K562 treated with DMSO at 1 percent for 48 hours (cell line): ENCODE data around the gene NGDN. TPM values are rescaled to one million over a fixed set of nuclear protein-coding genes. Genes with fewer than 3 reads are reported as not detected.

Experiments used
- total RNA-seq: library from RNA; unstranded; fragments of 300-600 nt; gene quantifications from 2 replicates; pipeline ENCODE4 v1.2.3, GENCODE V29; 2022; ENCODE audit warnings: low replicate concordance; ENCODE audit errors: extremely low read depth

NGDN gene, protein sequence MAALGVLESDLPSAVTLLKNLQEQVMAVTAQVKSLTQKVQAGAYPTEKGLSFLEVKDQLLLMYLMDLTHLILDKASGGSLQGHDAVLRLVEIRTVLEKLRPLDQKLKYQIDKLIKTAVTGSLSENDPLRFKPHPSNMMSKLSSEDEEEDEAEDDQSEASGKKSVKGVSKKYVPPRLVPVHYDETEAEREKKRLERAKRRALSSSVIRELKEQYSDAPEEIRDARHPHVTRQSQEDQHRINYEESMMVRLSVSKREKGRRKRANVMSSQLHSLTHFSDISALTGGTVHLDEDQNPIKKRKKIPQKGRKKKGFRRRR
- not detected in 2 replicates for total RNA-seq

DNA sequence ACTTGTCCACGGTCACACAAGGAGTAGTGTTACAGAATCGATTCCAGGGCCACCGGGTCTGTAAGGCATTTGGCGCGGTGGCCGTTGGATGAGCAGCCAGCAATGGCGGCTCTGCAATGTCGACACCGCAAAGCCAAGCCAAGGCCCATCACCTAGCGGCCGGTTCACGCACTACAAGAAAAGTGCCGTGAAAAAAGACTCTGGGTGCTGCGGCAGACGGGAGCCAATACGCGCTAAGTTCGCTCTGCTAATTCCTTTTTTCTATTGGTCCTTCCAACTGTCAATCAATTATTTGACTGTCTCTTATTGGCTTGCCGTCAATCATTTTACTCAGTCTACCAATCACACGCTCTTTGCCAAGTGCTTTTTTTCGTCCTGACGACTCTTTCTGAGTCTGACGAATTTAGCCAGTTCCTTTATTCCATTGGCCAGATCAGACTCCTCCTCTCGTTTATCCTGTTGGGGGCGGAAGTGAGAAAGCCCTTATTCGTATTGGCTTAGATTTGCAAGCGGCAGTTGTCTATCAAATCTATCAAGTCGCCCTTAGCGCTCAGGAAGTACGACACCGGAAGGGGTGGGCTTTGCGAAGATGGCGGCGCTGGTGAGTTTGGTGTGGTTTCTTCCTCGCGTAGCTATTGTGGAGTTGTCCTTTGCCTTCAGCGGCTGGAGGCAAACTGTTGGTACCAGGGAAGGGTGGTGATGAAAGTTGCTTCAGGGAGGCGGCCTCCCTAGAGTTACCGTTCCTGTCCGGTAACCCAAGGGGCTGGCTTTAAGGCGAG, at the start of gene NGDN:
NGDN (plus strand) TSS at position 577 of the 779 bp plus-strand sequence; CDS start at position 590, 13 bp downstream.

DNA sequence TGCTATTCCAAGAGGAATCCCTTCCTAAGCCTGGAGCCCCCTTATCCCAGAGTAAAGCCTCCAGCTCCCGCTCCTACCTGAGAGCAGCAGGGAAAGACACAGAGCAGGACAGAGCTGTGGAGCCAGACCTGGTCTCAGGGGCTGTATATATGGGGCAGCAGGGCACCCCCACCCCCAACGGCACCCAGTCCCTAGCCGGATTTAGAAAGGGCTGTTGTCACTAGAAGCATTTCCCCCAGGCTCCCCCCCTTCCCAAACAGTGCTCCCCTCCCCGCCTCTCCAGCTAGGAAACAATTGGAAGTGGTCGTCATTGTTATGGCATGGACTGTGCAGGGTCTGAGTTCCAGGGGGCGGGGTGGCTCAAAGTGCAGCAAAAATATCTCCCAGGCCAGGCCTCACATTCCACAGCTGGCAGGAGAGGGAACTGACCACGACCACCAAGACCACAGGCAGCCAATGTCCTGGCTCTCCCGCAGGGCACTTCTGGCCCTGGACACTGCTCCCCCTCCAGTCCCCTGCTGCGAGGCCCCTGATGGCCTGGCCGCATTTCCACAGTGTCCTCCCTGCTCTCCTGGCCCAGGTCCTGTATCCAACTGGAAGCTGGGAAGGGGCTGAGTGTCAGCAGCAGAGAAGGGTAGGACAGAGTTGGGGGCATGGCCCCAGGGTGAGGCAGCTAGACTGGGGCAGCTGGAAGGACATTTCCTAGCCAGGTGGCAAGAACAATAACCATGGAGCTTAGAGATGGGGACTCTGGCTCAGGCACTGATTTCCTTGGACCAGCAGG, 33.8 kb upstream of the NGDN start, which contains the start of gene MYH7:
MYH7 (minus strand) TSS at position 118 of the 784 bp plus-strand sequence. CDS start 1,928 bp downstream, outside the sequence.

Other genes starting within 250 kb of the NGDN start
- gene RNF212B, start 231.8 kb upstream of the NGDN start, total RNA-seq: not detected in 2 replicates
- not detected in 2 replicates for gene HOMEZ, start 183.6 kb upstream of the NGDN start, total RNA-seq
- gene PPP1R3E, start 166.8 kb upstream of the NGDN start, total RNA-seq: not detected in 2 replicates
- gene BCL2L2, start 162.9 kb upstream of the NGDN start, total RNA-seq: not detected in 2 replicates
- gene PABPN1, start 148.2 kb upstream of the NGDN start, total RNA-seq: not detected in 2 replicates
- not detected in 2 replicates for gene SLC22A17, start 116.8 kb upstream of the NGDN start, total RNA-seq
- not detected in 2 replicates for gene EFS, start 104.5 kb upstream of the NGDN start, total RNA-seq
- gene IL25, start 96.9 kb upstream of the NGDN start, total RNA-seq: not detected in 2 replicates
- gene CMTM5, start 92.7 kb upstream of the NGDN start, total RNA-seq: not detected in 2 replicates
- gene MYH6, start 61.4 kb upstream of the NGDN start, total RNA-seq: not detected in 2 replicates
- gene MYH7, start 34.0 kb upstream of the NGDN start, total RNA-seq: not detected in 2 replicates
- not detected in 2 replicates for gene ZFHX2, start 82.1 kb downstream of the NGDN start, total RNA-seq
- not detected in 2 replicates for gene THTPA, start 86.6 kb downstream of the NGDN start, total RNA-seq
- not detected in 2 replicates for gene AP1G2, start 98.1 kb downstream of the NGDN start, total RNA-seq
- not detected in 2 replicates for gene JPH4, start 109.1 kb downstream of the NGDN start, total RNA-seq
- not detected in 2 replicates for gene DHRS2, start 166.7 kb downstream of the NGDN start, total RNA-seq